Stimulated activated memory B cell treated with anti-CD40 and anti-IgM and Interleukin-4, amounts not matched to agents 10 μg/mL and 1 μg/mL and 100 μg/mL, for 72 hours (primary cell): ENCODE results near the gene BABAM2.
"Not testable (repeated sequence)": the region's sequence is repeated elsewhere in the genome, so short reads cannot be mapped to it uniquely, and the experiment has no call there.

ENCODE experiments used
- ATAC-seq: fragments of 150-1000 bp; cut with Tn5 transposase; 2 replicates; pipeline ENCODE4 v1.10.0; 2021
- H3K27ac Mint-ChIP-seq: one replicate; pipeline ENCODE4 v1.8.0; 2022; ENCODE audit warnings: mild to moderate bottlenecking, mixed read lengths
- H3K27me3 Mint-ChIP-seq: one replicate; pipeline ENCODE4 v1.8.0; 2022; ENCODE audit warnings: mixed read lengths
- H3K36me3 Mint-ChIP-seq: one replicate; pipeline ENCODE4 v1.8.0; 2022; ENCODE audit warnings: mixed read lengths
- H3K4me1 Mint-ChIP-seq: one replicate; pipeline ENCODE4 v1.8.0; 2022; ENCODE audit warnings: mixed read lengths
- H3K4me3 Mint-ChIP-seq: one replicate; pipeline ENCODE4 v1.8.0; 2022; ENCODE audit warnings: mild to moderate bottlenecking, moderate library complexity, mixed read lengths
- H3K9me3 Mint-ChIP-seq: one replicate; pipeline ENCODE4 v1.8.0; 2022; ENCODE audit warnings: mixed read lengths

Gene BABAM2

GRCh38 chr2:28086611-28087010 lies 196.1 kb downstream of the BABAM2 start:
- Mint-ChIP-seq H3K27ac (no peak overlapping the region), H3K4me1 (no peaks in the 10 kb centered on the region), H3K27me3 (no peaks in the 10 kb centered on the region), H3K9me3 (no peaks in the 10 kb centered on the region), H3K36me3 (peaks cover 16% of the 10 kb centered on the region), H3K4me3 (no peak overlapping the region)
- no peak for ATAC-seq

GRCh38 chr2:28088970-28089369 lies 198.4 kb downstream of the BABAM2 start:
- Mint-ChIP-seq H3K4me1 (no peaks in the 10 kb centered on the region), H3K36me3 (peaks cover 10% of the 10 kb centered on the region), H3K27ac (no peak overlapping the region), H3K27me3 (no peaks in the 10 kb centered on the region), H3K4me3 (no peak overlapping the region), H3K9me3 (no peaks in the 10 kb centered on the region)
- no peak for ATAC-seq

- no peak for ATAC-seq
- Mint-ChIP-seq H3K4me3 (no peak overlapping the region), H3K4me1 (no peaks in the 10 kb centered on the region), H3K27ac (no peak overlapping the region), H3K9me3 (no peaks in the 10 kb centered on the region), H3K36me3 (peaks cover 5% of the 10 kb centered on the region), H3K27me3 (no peaks in the 10 kb centered on the region)
Measured at GRCh38 chr2:28089486-28089885, 199.0 kb downstream of the BABAM2 start.

GRCh38 chr2:28093308-28093707 lies 202.8 kb downstream of the BABAM2 start:
- Mint-ChIP-seq H3K36me3 (peaks cover 5% of the 10 kb centered on the region), H3K27me3 (no peaks in the 10 kb centered on the region), H3K4me3 (no peak overlapping the region), H3K4me1 (no peaks in the 10 kb centered on the region), H3K9me3 (no peaks in the 10 kb centered on the region), H3K27ac (no peak overlapping the region)
- no peak for ATAC-seq

- Mint-ChIP-seq H3K36me3 (peaks cover 5% of the 10 kb centered on the region), H3K27me3 (no peaks in the 10 kb centered on the region)
Measured at GRCh38 chr2:28093768-28094167, 203.2 kb downstream of the BABAM2 start.

GRCh38 chr2:28094739-28095138 lies 204.2 kb downstream of the BABAM2 start:
- H3K36me3 Mint-ChIP-seq: peaks cover 5% of the 10 kb centered on the region

More at GRCh38 chr2:28093768-28094167, 203.2 kb downstream of the BABAM2 start:
- Mint-ChIP-seq H3K27ac (no peak overlapping the region), H3K4me3 (no peak overlapping the region), H3K4me1 (no peaks in the 10 kb centered on the region), H3K9me3 (no peaks in the 10 kb centered on the region)
- ATAC-seq: no peak

GRCh38 chr2:28095622-28096021 lies 205.1 kb downstream of the BABAM2 start:
- Mint-ChIP-seq H3K9me3 (no peaks in the 10 kb centered on the region), H3K4me3 (no peak overlapping the region), H3K36me3 (peaks cover 10% of the 10 kb centered on the region), H3K27me3 (no peaks in the 10 kb centered on the region), H3K4me1 (no peaks in the 10 kb centered on the region), H3K27ac (no peak overlapping the region)
- ATAC-seq: no peak

More at GRCh38 chr2:28094739-28095138, 204.2 kb downstream of the BABAM2 start:
- no peak overlapping the region for H3K27ac Mint-ChIP-seq
- no peak overlapping the region for H3K4me3 Mint-ChIP-seq
- no peaks in the 10 kb centered on the region for H3K9me3 Mint-ChIP-seq
- no peak for ATAC-seq
- no peaks in the 10 kb centered on the region for H3K27me3 Mint-ChIP-seq
- H3K4me1 Mint-ChIP-seq: no peaks in the 10 kb centered on the region

GRCh38 chr2:28096421-28096820 lies 205.9 kb downstream of the BABAM2 start:
- Mint-ChIP-seq H3K27ac (no peak overlapping the region), H3K27me3 (no peaks in the 10 kb centered on the region), H3K9me3 (no peaks in the 10 kb centered on the region), H3K4me1 (no peaks in the 10 kb centered on the region), H3K36me3 (peaks cover 13% of the 10 kb centered on the region), H3K4me3 (no peak overlapping the region)
- ATAC-seq: no peak

GRCh38 chr2:28098501-28099225 lies 208.1 kb downstream of the BABAM2 start:
- Mint-ChIP-seq H3K36me3 (peaks cover 7% of the 10 kb centered on the region), H3K4me1 (no peaks in the 10 kb centered on the region), H3K9me3 (no peaks in the 10 kb centered on the region), H3K27ac (no peak overlapping the region), H3K4me3 (no peak overlapping the region), H3K27me3 (no peaks in the 10 kb centered on the region)
- no peak for ATAC-seq

GRCh38 chr2:28101123-28101522 lies 210.6 kb downstream of the BABAM2 start:
- no peaks in the 10 kb centered on the region for H3K9me3 Mint-ChIP-seq
- H3K27ac Mint-ChIP-seq: no peak overlapping the region
- H3K4me3 Mint-ChIP-seq: no peak overlapping the region
- H3K36me3 Mint-ChIP-seq: peaks cover 7% of the 10 kb centered on the region
- H3K4me1 Mint-ChIP-seq: no peaks in the 10 kb centered on the region
- H3K27me3 Mint-ChIP-seq: no peaks in the 10 kb centered on the region
- ATAC-seq: no peak

- peaks cover 7% of the 10 kb centered on the region for H3K36me3 Mint-ChIP-seq
- H3K9me3 Mint-ChIP-seq: no peaks in the 10 kb centered on the region
- no peak overlapping the region for H3K27ac Mint-ChIP-seq
- no peak overlapping the region for H3K4me3 Mint-ChIP-seq
- H3K27me3 Mint-ChIP-seq: no peaks in the 10 kb centered on the region
- no peaks in the 10 kb centered on the region for H3K4me1 Mint-ChIP-seq
- no peak for ATAC-seq
Measured at GRCh38 chr2:28101892-28102291, 211.4 kb downstream of the BABAM2 start.

- H3K27me3 Mint-ChIP-seq: no peaks in the 10 kb centered on the region
- no peaks in the 10 kb centered on the region for H3K4me1 Mint-ChIP-seq
- H3K4me3 Mint-ChIP-seq: no peak overlapping the region
- H3K9me3 Mint-ChIP-seq: no peaks in the 10 kb centered on the region
- H3K36me3 Mint-ChIP-seq: peaks cover 7% of the 10 kb centered on the region
- ATAC-seq: no peak
- H3K27ac Mint-ChIP-seq: no peak overlapping the region
Measured at GRCh38 chr2:28102455-28102874, 211.9 kb downstream of the BABAM2 start.

GRCh38 chr2:28103611-28104010 lies 213.1 kb downstream of the BABAM2 start:
- Mint-ChIP-seq H3K27ac (no peak overlapping the region), H3K9me3 (no peaks in the 10 kb centered on the region), H3K27me3 (no peaks in the 10 kb centered on the region), H3K36me3 (peaks cover 7% of the 10 kb centered on the region), H3K4me1 (no peaks in the 10 kb centered on the region), H3K4me3 (no peak overlapping the region)
- ATAC-seq: no peak

- Mint-ChIP-seq H3K4me1 (peaks cover 11% of the 10 kb centered on the region), H3K36me3 (peaks cover 19% of the 10 kb centered on the region), H3K4me3 (no peak overlapping the region), H3K27me3 (no peaks in the 10 kb centered on the region), H3K27ac (no peak overlapping the region), H3K9me3 (peaks cover 5% of the 10 kb centered on the region)
- ATAC-seq: no peak
Measured at GRCh38 chr2:28108143-28108542, 217.6 kb downstream of the BABAM2 start.

GRCh38 chr2:28113771-28114170 lies 223.2 kb downstream of the BABAM2 start:
- H3K27ac Mint-ChIP-seq, H3K27me3 Mint-ChIP-seq, ATAC-seq, H3K4me3 Mint-ChIP-seq: not testable (repeated sequence)
- Mint-ChIP-seq H3K9me3 (peaks cover 13% of the 10 kb centered on the region), H3K36me3 (peaks cover 36% of the 10 kb centered on the region), H3K4me1 (peaks cover 25% of the 10 kb centered on the region)

GRCh38 chr2:28117104-28117596 lies 226.6 kb downstream of the BABAM2 start:
- Mint-ChIP-seq H3K9me3 (peaks cover 11% of the 10 kb centered on the region), H3K27ac (no peak overlapping the region), H3K4me1 (peaks cover 24% of the 10 kb centered on the region), H3K36me3 (peaks cover 28% of the 10 kb centered on the region), H3K4me3 (no peak overlapping the region), H3K27me3 (no peaks in the 10 kb centered on the region)
- ATAC-seq: no peak
